ENCODE results near the gene CACNA2D4.

The CACNA2D4 gene

GRCh38 chr12:1939331-1939730 lies 20.9 kb upstream of the CACNA2D4 start:
- H3K4me1 Mint-ChIP-seq (ENCODE audit: low read depth) = peaks cover 3% of the 10 kb centered on the region
- H3K27me3 Mint-ChIP-seq (ENCODE audit: low read depth) = no peaks in the 10 kb centered on the region
- H3K36me3 Mint-ChIP-seq (ENCODE audit: low read depth) = peaks cover 12% of the 10 kb centered on the region
- DNase-seq (ENCODE audit: low spot score) = no peak
- no peak overlapping the region for H3K4me3 Mint-ChIP-seq
- H3K9me3 Mint-ChIP-seq = no peaks in the 10 kb centered on the region
- H3K27ac Mint-ChIP-seq = no peak overlapping the region

GRCh38 chr12:1937481-1938224 lies 19.2 kb upstream of the CACNA2D4 start:
- H3K9me3 Mint-ChIP-seq = no peaks in the 10 kb centered on the region
- H3K27ac Mint-ChIP-seq = no peak overlapping the region
- no peak for DNase-seq (ENCODE audit: low spot score)
- H3K36me3 Mint-ChIP-seq (ENCODE audit: low read depth) = peaks cover 8% of the 10 kb centered on the region
- H3K4me1 Mint-ChIP-seq (ENCODE audit: low read depth) = peaks cover 3% of the 10 kb centered on the region
- no peak overlapping the region for H3K4me3 Mint-ChIP-seq
- H3K27me3 Mint-ChIP-seq (ENCODE audit: low read depth) = no peaks in the 10 kb centered on the region

GRCh38 chr12:1936406-1937320 lies 18.2 kb upstream of the CACNA2D4 start:
- H3K27ac Mint-ChIP-seq = no peak overlapping the region

GRCh38 chr12:1935700-1936378 lies 17.4 kb upstream of the CACNA2D4 start:
- no peak for DNase-seq (ENCODE audit: low spot score)
- H3K27me3 Mint-ChIP-seq (ENCODE audit: low read depth) = no peaks in the 10 kb centered on the region
- no peak overlapping the region for H3K4me3 Mint-ChIP-seq
- H3K36me3 Mint-ChIP-seq (ENCODE audit: low read depth) = peaks cover 2% of the 10 kb centered on the region
- peaks cover 3% of the 10 kb centered on the region for H3K4me1 Mint-ChIP-seq (ENCODE audit: low read depth)
- H3K9me3 Mint-ChIP-seq = no peaks in the 10 kb centered on the region
- H3K27ac Mint-ChIP-seq = no peak overlapping the region

More at GRCh38 chr12:1936406-1937320, 18.2 kb upstream of the CACNA2D4 start:
- Mint-ChIP-seq H3K4me3 (no peak overlapping the region), H3K36me3 (ENCODE audit: low read depth) (peaks cover 6% of the 10 kb centered on the region), H3K27me3 (ENCODE audit: low read depth) (no peaks in the 10 kb centered on the region), H3K9me3 (no peaks in the 10 kb centered on the region), H3K4me1 (ENCODE audit: low read depth) (peaks cover 3% of the 10 kb centered on the region)
- no peak for DNase-seq (ENCODE audit: low spot score)

- no peaks in the 10 kb centered on the region for H3K9me3 Mint-ChIP-seq
- no peak for DNase-seq (ENCODE audit: low spot score)
- no peaks in the 10 kb centered on the region for H3K27me3 Mint-ChIP-seq (ENCODE audit: low read depth)
- H3K36me3 Mint-ChIP-seq (ENCODE audit: low read depth) = no peaks in the 10 kb centered on the region
- peaks cover 3% of the 10 kb centered on the region for H3K4me1 Mint-ChIP-seq (ENCODE audit: low read depth)
- no peak overlapping the region for H3K4me3 Mint-ChIP-seq
- no peak overlapping the region for H3K27ac Mint-ChIP-seq
Measured at GRCh38 chr12:1935242-1935641, 16.8 kb upstream of the CACNA2D4 start.

- H3K4me1 Mint-ChIP-seq (ENCODE audit: low read depth) = peaks cover 4% of the 10 kb centered on the region
- no peak overlapping the region for H3K27ac Mint-ChIP-seq
- no peak for DNase-seq (ENCODE audit: low spot score)
- H3K4me3 Mint-ChIP-seq = no peak overlapping the region
- H3K36me3 Mint-ChIP-seq (ENCODE audit: low read depth) = no peaks in the 10 kb centered on the region
- H3K9me3 Mint-ChIP-seq = no peaks in the 10 kb centered on the region
- no peaks in the 10 kb centered on the region for H3K27me3 Mint-ChIP-seq (ENCODE audit: low read depth)
Measured at GRCh38 chr12:1934831-1935230, 16.4 kb upstream of the CACNA2D4 start.

- Mint-ChIP-seq H3K9me3 (no peaks in the 10 kb centered on the region), H3K4me1 (ENCODE audit: low read depth) (peaks cover 3% of the 10 kb centered on the region), H3K27me3 (ENCODE audit: low read depth) (no peaks in the 10 kb centered on the region), H3K27ac (no peak overlapping the region), H3K36me3 (ENCODE audit: low read depth) (no peaks in the 10 kb centered on the region), H3K4me3 (no peak overlapping the region)
- DNase-seq (ENCODE audit: low spot score) = no peak
Measured at GRCh38 chr12:1934068-1934467, 15.6 kb upstream of the CACNA2D4 start.

- Mint-ChIP-seq H3K4me1 (ENCODE audit: low read depth) (peaks cover 3% of the 10 kb centered on the region), H3K27me3 (ENCODE audit: low read depth) (no peaks in the 10 kb centered on the region), H3K9me3 (no peaks in the 10 kb centered on the region), H3K36me3 (ENCODE audit: low read depth) (no peaks in the 10 kb centered on the region), H3K27ac (no peak overlapping the region), H3K4me3 (no peak overlapping the region)
- no peak for DNase-seq (ENCODE audit: low spot score)
Measured at GRCh38 chr12:1933342-1934051, 15.0 kb upstream of the CACNA2D4 start.

- Mint-ChIP-seq H3K4me3 (no peak overlapping the region), H3K27me3 (ENCODE audit: low read depth) (no peaks in the 10 kb centered on the region), H3K4me1 (ENCODE audit: low read depth) (peaks cover 3% of the 10 kb centered on the region), H3K27ac (no peak overlapping the region), H3K36me3 (ENCODE audit: low read depth) (no peaks in the 10 kb centered on the region), H3K9me3 (no peaks in the 10 kb centered on the region)
- no peak for DNase-seq (ENCODE audit: low spot score)
Measured at GRCh38 chr12:1932264-1932777, 13.9 kb upstream of the CACNA2D4 start.

- Mint-ChIP-seq H3K4me3 (no peak overlapping the region), H3K27ac (no peak overlapping the region), H3K4me1 (ENCODE audit: low read depth) (peaks cover 3% of the 10 kb centered on the region), H3K27me3 (ENCODE audit: low read depth) (no peaks in the 10 kb centered on the region), H3K9me3 (no peaks in the 10 kb centered on the region), H3K36me3 (ENCODE audit: low read depth) (no peaks in the 10 kb centered on the region)
- DNase-seq (ENCODE audit: low spot score) = no peak
Measured at GRCh38 chr12:1931642-1932041, 13.2 kb upstream of the CACNA2D4 start.

GRCh38 chr12:1930803-1931597 lies 12.5 kb upstream of the CACNA2D4 start:
- H3K27me3 Mint-ChIP-seq (ENCODE audit: low read depth) = no peaks in the 10 kb centered on the region
- no peak overlapping the region for H3K4me3 Mint-ChIP-seq
- DNase-seq (ENCODE audit: low spot score) = no peak
- no peaks in the 10 kb centered on the region for H3K36me3 Mint-ChIP-seq (ENCODE audit: low read depth)
- no peak overlapping the region for H3K27ac Mint-ChIP-seq
- H3K4me1 Mint-ChIP-seq (ENCODE audit: low read depth) = peaks cover 3% of the 10 kb centered on the region
- no peaks in the 10 kb centered on the region for H3K9me3 Mint-ChIP-seq

GRCh38 chr12:1929985-1930802 lies 11.7 kb upstream of the CACNA2D4 start:
- Mint-ChIP-seq H3K9me3 (no peaks in the 10 kb centered on the region), H3K27ac (no peak overlapping the region), H3K4me3 (no peak overlapping the region), H3K36me3 (ENCODE audit: low read depth) (no peaks in the 10 kb centered on the region), H3K4me1 (ENCODE audit: low read depth) (peaks cover 5% of the 10 kb centered on the region), H3K27me3 (ENCODE audit: low read depth) (no peaks in the 10 kb centered on the region)
- no peak for DNase-seq (ENCODE audit: low spot score)

Measured in T-helper 2 cell treated with Interferon-gamma antibody and Interleukin-4, amounts not matched to agents 5 μg/mL and 100 μg/mL, for 36 hours (primary cell).